H9 (cell line): ENCODE data around the gene RHOA. TPM values are rescaled to one million over a fixed set of nuclear protein-coding genes. Genes with fewer than 3 reads are reported as not detected.

Source experiments
- DNase-seq: peaks from one replicate; pipeline ENCODE4 v3.0.0-alpha.2; 2017
- H2AFZ ChIP-seq: one replicate; pipeline ENCODE4 v1.6.1; 2013; ENCODE audit warnings: mild to moderate bottlenecking, low read length, control low read depth, moderate library complexity
- H2AK5ac ChIP-seq: 2 replicates; pipeline ENCODE4 v1.6.1; 2013; ENCODE audit warnings: low read length, control low read depth, mixed read lengths; ENCODE audit not compliant: insufficient read length
- H2BK120ac ChIP-seq: one replicate; pipeline ENCODE4 v1.6.1; 2013; ENCODE audit warnings: low read depth, mild to moderate bottlenecking, low read length, control low read depth, inconsistent platforms; ENCODE audit not compliant: poor library complexity, severe bottlenecking
- H2BK12ac ChIP-seq: 2 replicates; pipeline ENCODE4 v1.6.1; 2013; ENCODE audit warnings: low read length, control low read depth, mixed read lengths, low read depth; ENCODE audit not compliant: insufficient read length
- H2BK15ac ChIP-seq: 2 replicates; pipeline ENCODE4 v1.6.1; 2013; ENCODE audit warnings: low read depth, low read length, control low read depth
- H2BK20ac ChIP-seq: one replicate; pipeline ENCODE4 v1.6.1; 2013; ENCODE audit warnings: low read depth, mild to moderate bottlenecking, low read length, control low read depth, inconsistent platforms; ENCODE audit not compliant: poor library complexity, severe bottlenecking
- H2BK5ac ChIP-seq: 2 replicates; pipeline ENCODE4 v1.6.1; 2013; ENCODE audit warnings: low read length, control low read depth, mixed read lengths; ENCODE audit not compliant: insufficient read length
- H3K14ac ChIP-seq: 2 replicates; pipeline ENCODE4 v1.6.1; 2013; ENCODE audit warnings: low read length, control low read depth; ENCODE audit not compliant: insufficient read depth
- H3K18ac ChIP-seq: 2 replicates; pipeline ENCODE4 v1.6.1; 2013; ENCODE audit warnings: low read depth, mild to moderate bottlenecking, mixed read lengths, low read length, control low read depth; ENCODE audit not compliant: insufficient read length
- H3K23ac ChIP-seq: 2 replicates; pipeline ENCODE4 v1.6.1; 2013; ENCODE audit warnings: low read length, control low read depth, mixed read lengths, low read depth; ENCODE audit not compliant: insufficient read length
- H3K23me2 ChIP-seq: 2 replicates; pipeline ENCODE4 v1.6.1; 2013; ENCODE audit warnings: low read depth, mild to moderate bottlenecking, mixed read lengths, low read length, control low read depth; ENCODE audit not compliant: insufficient read length, poor library complexity, severe bottlenecking
- H3K27ac ChIP-seq: 2 replicates; pipeline ENCODE4 v1.5.1; 2013; ENCODE audit warnings: low read length, control low read depth, mixed read lengths, low read depth; ENCODE audit not compliant: insufficient read length
- H3K27me3 ChIP-seq: 2 replicates; pipeline ENCODE4 v1.6.1; 2013; ENCODE audit warnings: low read length, control low read depth, inconsistent platforms; ENCODE audit not compliant: insufficient read depth
- H3K4ac ChIP-seq: 2 replicates; pipeline ENCODE4 v1.6.1; 2013; ENCODE audit warnings: low read depth, mild to moderate bottlenecking, control low read depth, inconsistent platforms, low read length, moderate library complexity
- H3K4me1 ChIP-seq: 2 replicates; pipeline ENCODE4 v1.6.1; 2013; ENCODE audit warnings: low read length, control low read depth, inconsistent platforms; ENCODE audit not compliant: insufficient read depth
- H3K4me2 ChIP-seq: 2 replicates; pipeline ENCODE4 v1.6.1; 2013; ENCODE audit warnings: low read length, control low read depth, mixed read lengths; ENCODE audit not compliant: insufficient read length, insufficient read depth
- H3K56ac ChIP-seq: 2 replicates; pipeline ENCODE4 v1.6.1; 2013; ENCODE audit warnings: low read depth, mild to moderate bottlenecking, mixed read lengths, low read length, control low read depth; ENCODE audit not compliant: insufficient read length
- H3K79me1 ChIP-seq: 2 replicates; pipeline ENCODE4 v1.6.1; 2013; ENCODE audit warnings: low read depth, mild to moderate bottlenecking, moderate library complexity, low read length, control low read depth, inconsistent platforms; ENCODE audit not compliant: insufficient read depth, poor library complexity, severe bottlenecking
- H3K79me2 ChIP-seq: 2 replicates; pipeline ENCODE4 v1.6.1; 2013; ENCODE audit warnings: low read length, control low read depth, inconsistent platforms; ENCODE audit not compliant: insufficient read depth
- H3K9ac ChIP-seq: 2 replicates; pipeline ENCODE4 v1.6.1; 2013; ENCODE audit warnings: low read length, control low read depth, mixed read lengths; ENCODE audit not compliant: insufficient read length; ENCODE audit errors: extremely low read depth
- H3K9me3 ChIP-seq: one replicate; pipeline ENCODE4 v1.6.1; 2013; ENCODE audit warnings: low read depth, low read length, inconsistent platforms; ENCODE audit not compliant: control insufficient read depth
- H3T11ph ChIP-seq: one replicate; pipeline ENCODE4 v1.6.1; 2013; ENCODE audit warnings: mild to moderate bottlenecking, low read length, control low read depth, inconsistent platforms
- H4K20me1 ChIP-seq: one replicate; pipeline ENCODE4 v1.6.1; 2013; ENCODE audit not compliant: control insufficient read depth, insufficient read length, insufficient read depth
- H4K5ac ChIP-seq: 2 replicates; pipeline ENCODE4 v1.6.1; 2013; ENCODE audit warnings: low read depth, mild to moderate bottlenecking, mixed read lengths, low read length, control low read depth; ENCODE audit not compliant: insufficient read length
- H4K8ac ChIP-seq: replicated peaks from 2 replicates; pipeline ENCODE4 v1.6.1; 2013; ENCODE audit warnings: low read length, control low read depth, mixed read lengths, low read depth; ENCODE audit not compliant: insufficient read length
- H4K91ac ChIP-seq: 2 replicates; pipeline ENCODE4 v1.6.1; 2013; ENCODE audit warnings: low read depth, mild to moderate bottlenecking, moderate library complexity, mixed read lengths, low read length, control low read depth; ENCODE audit not compliant: insufficient read length
- H3K27ac Mint-ChIP-seq, 3 experiments: 2 replicates in 2 of 3; 3 replicates in 1 of 3; pipeline ENCODE4 v1.8.0; 2020 to 2021; ENCODE audit warnings: mixed read lengths in 3 of 3, mild to moderate bottlenecking in 1 of 3, moderate library complexity in 1 of 3
- H3K27me3 Mint-ChIP-seq: 2 replicates; pipeline ENCODE4 v1.8.0; 2021; ENCODE audit warnings: low read depth, mild to moderate bottlenecking, moderate library complexity, mixed read lengths
- H3K36me3 Mint-ChIP-seq, 3 experiments: 2 replicates in 2 of 3; 3 replicates in 1 of 3; pipeline ENCODE4 v1.8.0; 2020 to 2021; ENCODE audit warnings: low read depth in 3 of 3, mixed read lengths in 3 of 3; ENCODE audit not compliant: insufficient read depth in 1 of 3
- H3K4me1 Mint-ChIP-seq, 2 experiments: 2 replicates each; pipeline ENCODE4 v1.8.0; 2020; ENCODE audit warnings: mixed read lengths in 2 of 2
- H3K4me3 Mint-ChIP-seq, 2 experiments: 2 replicates in 1 of 2; 3 replicates in 1 of 2; pipeline ENCODE4 v1.8.0; 2020 to 2021; ENCODE audit warnings: mild to moderate bottlenecking in 2 of 2, mixed read lengths in 2 of 2, moderate library complexity in 1 of 2
- H3K9me3 Mint-ChIP-seq, 2 experiments: 2 replicates in 1 of 2; 3 replicates in 1 of 2; pipeline ENCODE4 v1.8.0; 2020; ENCODE audit warnings: mild to moderate bottlenecking in 2 of 2, mixed read lengths in 2 of 2, moderate library complexity in 1 of 2
- CTCF ChIP-seq: fragments of 200-600 bp; sonication (generic); conservative IDR thresholded peaks from 3 replicates; pipeline ENCODE4 v1.8.0; 2021; ENCODE audit warnings: antibody characterized with exemption, mild to moderate bottlenecking
- WGBS: extraction: QIAGEN DNeasy Blood & Tissue Kit; methylation state at CpG from one replicate; pipeline ENCODE4 v1.1.7; 2013; ENCODE audit warnings: missing lambda C conversion rate, low lambda C conversion rate, mixed read lengths; ENCODE audit not compliant: insufficient read length; ENCODE audit errors: extremely low coverage; 5-methylcytosine and 5-hydroxymethylcytosine counted together
- total RNA-seq: library from RNA; stranded (reverse); gene quantifications from 2 replicates; pipeline ENCODE4 v1.2.1, GENCODE V29; 2021

Gene RHOA
- total RNA-seq, 1 experiment from 2014 or later: 403 TPM

- Histone ChIP-seq H2AK5ac (no peak overlapping the region), H2BK5ac (no peak overlapping the region), H3K4ac (no peak overlapping the region), H3T11ph (no peak overlapping the region), H3K4me1 (no peaks in the 10 kb centered on the region), H3K23ac (no peak overlapping the region), H4K8ac (no peak overlapping the region), H3K79me2 (peaks cover 42% of the 10 kb centered on the region), H3K79me1 (no peaks in the 10 kb centered on the region), H2BK12ac (no peak overlapping the region), H4K91ac (no peak overlapping the region), H2AFZ (no peak overlapping the region), H3K27ac (no peak overlapping the region), H3K23me2 (peaks cover 4% of the 10 kb centered on the region), H4K5ac (no peak overlapping the region), H2BK20ac (no peak overlapping the region), H2BK15ac (no peak overlapping the region), H2BK120ac (no peak overlapping the region), H3K9me3 (no peaks in the 10 kb centered on the region), H3K56ac (no peak overlapping the region), H3K4me2 (peak overlapping the region; percentile 84), H3K18ac (peak overlapping the region; percentile 94), H4K20me1 (no peaks in the 10 kb centered on the region), H3K14ac (peak overlapping the region; percentile 98), H3K27me3 (no peaks in the 10 kb centered on the region), H3K9ac (peak overlapping the region; percentile 95)
- Mint-ChIP-seq H3K4me3 (peak overlapping the region; percentile 93 to 94), H3K4me1 (peaks cover 23 to 31% of the 10 kb centered on the region in 2 experiments), H3K36me3 (peaks cover 4 to 19% (median 13%) of the 10 kb centered on the region in 3 experiments; a peak in 5 of 7 replicates), H3K27ac (peak overlapping the region; percentile 76 to 89 (median 88); a peak in 4 of 7 replicates), H3K27me3 (no peaks in the 10 kb centered on the region), H3K9me3 (no peaks in the 10 kb centered on the region; a peak in 1 of 5 replicates)
- WGBS: no CpG with 5 or more reads among the region's 59 CpGs
- no peak for TF ChIP-seq CTCF
- DNase-seq: no peak
Observed at GRCh38 chr3:49411535-49411967, 225 bp downstream of the RHOA start.
